Natural killer cell treated with Interleukin-12 subunit alpha and Interleukin-12 subunit beta and Interleukin-15 and Interleukin-18, amount 100 ng/mL, for 72 hours (primary cell): ENCODE measurements around the gene TAS2R39. TPM values are rescaled to one million over a fixed set of nuclear protein-coding genes. Genes with fewer than 3 reads are reported as not detected.
"Not testable (repeated sequence)": the region's sequence is repeated elsewhere in the genome, so short reads cannot be mapped to it uniquely, and the experiment has no call there.

Source experiments
- ATAC-seq, 2 donors: fragments of 150-1000 bp; cut with Tn5 transposase in 1 of 2; sonication (Bioruptor Pico), chemical (Tn5 transposase) in 1 of 2; 2 replicates each; pipeline ENCODE4 v1.10.0; 2021
- DNase-seq: peaks from one replicate; pipeline ENCODE4 v3.0.0; 2022; ENCODE audit warnings: low spot score
- H3K27ac Mint-ChIP-seq, 2 donors: 1 replicate in 1 of 2; 2 replicates in 1 of 2; pipeline ENCODE4 v1.8.0; 2022; ENCODE audit warnings: mixed read lengths in 2 of 2, mild to moderate bottlenecking in 1 of 2, moderate library complexity in 1 of 2
- H3K27me3 Mint-ChIP-seq, 2 donors: 1 replicate in 1 of 2; 2 replicates in 1 of 2; pipeline ENCODE4 v1.8.0; 2022; ENCODE audit warnings: mixed read lengths in 2 of 2
- H3K36me3 Mint-ChIP-seq: one replicate; pipeline ENCODE4 v1.8.0; 2022; ENCODE audit warnings: mixed read lengths
- H3K4me1 Mint-ChIP-seq, 2 donors: 1 replicate in 1 of 2; 2 replicates in 1 of 2; pipeline ENCODE4 v1.8.0; 2022; ENCODE audit warnings: low read depth in 2 of 2, mixed read lengths in 2 of 2, mild to moderate bottlenecking in 1 of 2
- H3K4me3 Mint-ChIP-seq: one replicate; pipeline ENCODE4 v1.8.0; 2022; ENCODE audit warnings: mixed read lengths
- H3K9me3 Mint-ChIP-seq: 2 replicates; pipeline ENCODE4 v1.8.0; 2022; ENCODE audit warnings: mixed read lengths
- total RNA-seq, 2 donors: library from RNA; stranded (reverse); gene quantifications; one replicate each; pipeline ENCODE4 v1.2.3, GENCODE V29; 2022

Gene TAS2R39
- total RNA-seq = not detected

GRCh38 chr7:143183024-143183423 lies at the start of gene TAS2R39:
TSS of gene TAS2R39 (plus strand) at chr7:143183419. CDS start at chr7:143183419, 0 bp downstream.
- no peak within 1 kb of the TSS for H3K4me3 Mint-ChIP-seq
- H3K27ac Mint-ChIP-seq = no peak within 1 kb of the TSS
- ATAC-seq (no peak), DNase-seq (no peak)
- peaks cover 19 to 38% of the 10 kb centered on the region in 2 donors for H3K27me3 Mint-ChIP-seq
- peaks cover 4% of the 10 kb centered on the region for H3K36me3 Mint-ChIP-seq
- peaks cover 1% of the 10 kb centered on the region for H3K9me3 Mint-ChIP-seq
- H3K4me1 Mint-ChIP-seq = no peaks in the 10 kb centered on the region

GRCh38 chr7:143147070-143147469 lies 36.1 kb upstream of the TAS2R39 start:
- Mint-ChIP-seq H3K27ac (no peak overlapping the region), H3K27me3 (peaks cover 18 to 25% of the 10 kb centered on the region in 2 donors), H3K4me3 (no peak overlapping the region), H3K4me1 (no peaks in the 10 kb centered on the region), H3K36me3 (peaks cover 6% of the 10 kb centered on the region), H3K9me3 (peaks cover 11% of the 10 kb centered on the region)
- ATAC-seq = no peak
- DNase-seq = no peak

- Mint-ChIP-seq H3K36me3 (peaks cover 6% of the 10 kb centered on the region), H3K9me3 (peaks cover 11% of the 10 kb centered on the region), H3K4me1 (no peaks in the 10 kb centered on the region), H3K4me3 (no peak overlapping the region), H3K27me3 (peaks cover 18 to 25% of the 10 kb centered on the region in 2 donors), H3K27ac (no peak overlapping the region)
- no peak for DNase-seq
- no peak for ATAC-seq
Measured at GRCh38 chr7:143148050-143148449, 35.2 kb upstream of the TAS2R39 start.

GRCh38 chr7:143148651-143149050 lies 34.6 kb upstream of the TAS2R39 start:
- Mint-ChIP-seq H3K9me3 (peaks cover 11% of the 10 kb centered on the region), H3K4me1 (no peaks in the 10 kb centered on the region), H3K27ac (no peak overlapping the region), H3K4me3 (no peak overlapping the region), H3K27me3 (peaks cover 16 to 21% of the 10 kb centered on the region in 2 donors), H3K36me3 (peaks cover 6% of the 10 kb centered on the region)
- no peak for DNase-seq
- ATAC-seq = no peak

DNA sequence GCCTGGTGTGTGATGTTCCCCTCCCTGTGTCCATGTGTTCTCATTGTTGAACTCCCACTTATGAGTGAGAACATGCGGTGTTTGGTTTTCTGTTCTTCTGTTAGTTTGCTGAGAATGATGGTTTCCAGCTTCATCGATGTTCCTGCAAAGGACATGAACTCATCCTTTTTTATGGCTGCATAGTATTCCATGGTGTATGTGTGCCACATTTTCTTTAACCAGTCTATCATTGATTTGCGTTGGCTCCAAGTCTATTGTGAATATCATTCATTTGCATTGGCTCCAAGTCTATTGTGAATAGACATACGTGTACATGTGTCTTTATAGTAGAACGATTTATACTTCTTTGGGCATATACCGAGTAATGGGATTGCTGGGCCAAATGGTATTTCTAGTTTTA lies 32.5 kb upstream of the TAS2R39 start:
- H3K27ac Mint-ChIP-seq, H3K4me1 Mint-ChIP-seq: not testable (repeated sequence)
- peaks cover 8 to 14% of the 10 kb centered on the region in 2 donors for H3K27me3 Mint-ChIP-seq

GRCh38 chr7:143158617-143159016 lies 24.6 kb upstream of the TAS2R39 start:
- not testable (repeated sequence) for H3K4me3 Mint-ChIP-seq, DNase-seq, H3K9me3 Mint-ChIP-seq, H3K27ac Mint-ChIP-seq, H3K4me1 Mint-ChIP-seq, H3K36me3 Mint-ChIP-seq, ATAC-seq, H3K27me3 Mint-ChIP-seq

More for the DNA sequence above, 32.5 kb upstream of the TAS2R39 start:
- not testable (repeated sequence) for DNase-seq, ATAC-seq, H3K36me3 Mint-ChIP-seq, H3K4me3 Mint-ChIP-seq
- H3K9me3 Mint-ChIP-seq = peaks cover 11% of the 10 kb centered on the region

DNA sequence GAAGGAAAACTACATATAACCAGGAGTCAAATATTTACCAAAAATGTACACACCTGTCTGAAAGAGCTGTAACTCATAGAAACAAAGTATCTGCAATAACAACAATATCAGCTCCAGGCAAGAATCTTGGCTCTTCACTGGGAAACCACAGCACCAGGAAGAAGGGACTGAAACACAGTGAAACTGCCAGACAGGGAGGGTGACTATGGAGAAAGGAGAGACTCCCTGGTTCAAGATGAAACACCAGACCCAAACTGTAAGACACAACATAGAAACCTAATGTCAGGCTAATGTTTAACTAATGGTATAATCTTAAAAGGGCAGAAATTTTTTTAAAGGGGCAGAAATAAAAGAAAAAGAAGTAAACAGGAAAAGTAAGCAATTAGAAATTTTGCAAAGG lies 11.5 kb upstream of the TAS2R39 start:
- DNase-seq = no peak
- H3K4me3 Mint-ChIP-seq = no peak overlapping the region
- H3K4me1 Mint-ChIP-seq = no peaks in the 10 kb centered on the region
- no peaks in the 10 kb centered on the region for H3K36me3 Mint-ChIP-seq
- H3K27me3 Mint-ChIP-seq = peaks cover 16 to 22% of the 10 kb centered on the region in 2 donors
- no peak overlapping the region for H3K27ac Mint-ChIP-seq
- no peak for ATAC-seq
- no peaks in the 10 kb centered on the region for H3K9me3 Mint-ChIP-seq

DNA sequence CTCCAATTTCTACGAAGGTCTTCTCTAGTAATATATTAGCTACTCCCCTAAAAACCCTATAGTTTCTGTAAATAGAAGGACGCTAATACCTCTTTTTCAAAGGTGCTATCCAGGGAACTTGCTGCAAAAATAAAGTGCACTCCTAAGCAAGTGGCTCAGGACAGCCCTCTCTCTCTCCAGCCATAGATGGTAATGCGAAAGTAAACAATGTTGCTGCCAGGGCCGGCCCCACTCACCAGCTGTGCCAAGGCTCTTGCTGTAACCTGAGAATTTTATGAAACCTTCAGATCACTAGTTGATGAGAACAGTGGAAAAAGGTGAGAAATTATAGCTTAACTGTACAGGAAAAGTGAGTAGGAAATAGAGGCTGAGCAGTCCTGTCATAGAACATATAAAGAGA lies 10.9 kb upstream of the TAS2R39 start:
- no peak overlapping the region for H3K27ac Mint-ChIP-seq
- no peaks in the 10 kb centered on the region for H3K4me1 Mint-ChIP-seq
- DNase-seq = no peak
- H3K4me3 Mint-ChIP-seq = no peak overlapping the region
- H3K9me3 Mint-ChIP-seq = no peaks in the 10 kb centered on the region
- H3K27me3 Mint-ChIP-seq = peaks cover 14 to 17% of the 10 kb centered on the region in 2 donors
- no peaks in the 10 kb centered on the region for H3K36me3 Mint-ChIP-seq
- ATAC-seq = no peak

DNA sequence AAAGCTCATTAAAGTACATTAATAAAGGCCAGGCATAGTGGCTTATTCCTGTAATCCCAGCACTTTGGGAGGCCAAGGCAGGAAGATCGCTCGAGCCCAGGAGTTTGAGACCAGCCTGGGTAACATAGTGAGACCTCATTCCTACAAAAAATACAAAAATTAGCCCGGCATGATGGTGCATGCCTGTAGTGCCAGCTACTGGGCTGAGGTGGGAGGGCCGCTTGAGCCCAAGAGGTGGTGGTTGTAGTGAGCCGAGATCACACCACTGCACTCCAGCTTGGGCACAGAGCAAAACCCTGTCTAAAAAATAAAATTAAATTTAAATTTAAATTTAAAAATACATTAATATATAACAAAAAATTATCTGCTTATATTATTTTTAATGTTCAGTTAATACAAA lies 7.1 kb upstream of the TAS2R39 start:
- Mint-ChIP-seq H3K4me3 (no peak overlapping the region), H3K4me1 (no peaks in the 10 kb centered on the region), H3K27me3 (peaks cover 2 to 12% of the 10 kb centered on the region in 2 donors), H3K9me3 (peaks cover 4% of the 10 kb centered on the region), H3K36me3 (peaks cover 9% of the 10 kb centered on the region), H3K27ac (no peak overlapping the region)
- DNase-seq (no peak), ATAC-seq (no peak)

DNA sequence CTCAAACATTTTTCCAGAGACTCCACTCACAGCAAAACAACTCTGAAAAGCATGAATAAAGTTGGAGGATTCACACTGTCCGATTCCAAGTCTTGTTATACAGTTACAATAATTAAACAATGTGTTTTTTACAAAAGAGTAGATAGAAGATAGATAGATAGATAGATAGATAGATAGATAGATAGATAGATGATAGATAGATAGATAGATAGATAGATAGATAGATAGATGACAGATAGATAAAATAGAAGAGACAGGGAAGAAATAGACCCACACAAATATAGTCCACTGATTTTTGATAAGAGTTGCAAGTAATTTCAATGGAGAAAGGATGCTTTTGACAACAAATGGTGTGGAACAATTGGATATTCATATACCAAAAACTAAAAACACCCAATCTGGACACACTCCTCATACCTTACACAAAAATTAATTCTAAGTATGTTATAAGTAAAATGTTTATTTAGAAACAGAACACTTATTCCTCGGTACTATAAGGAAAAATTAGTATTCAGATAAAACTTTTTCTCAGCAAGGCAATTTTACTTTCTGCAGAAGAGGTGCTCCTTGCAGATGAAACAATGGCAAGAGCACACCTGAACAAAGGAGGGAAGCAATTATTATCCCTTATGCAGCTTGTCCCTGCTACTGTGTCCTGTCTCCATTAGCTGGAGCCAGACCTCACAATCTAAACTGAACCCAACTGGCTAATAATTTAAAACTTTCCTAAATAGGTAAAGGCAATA lies 5.7 kb upstream of the TAS2R39 start:
- DNase-seq = no peak
- Mint-ChIP-seq H3K4me1 (no peaks in the 10 kb centered on the region), H3K36me3 (peaks cover 9% of the 10 kb centered on the region), H3K4me3 (no peak overlapping the region), H3K9me3 (peaks cover 4% of the 10 kb centered on the region), H3K27ac (no peak overlapping the region), H3K27me3 (peaks cover 8 to 12% of the 10 kb centered on the region in 2 donors)
- no peak for ATAC-seq

GRCh38 chr7:143180771-143181170 lies 2.4 kb upstream of the TAS2R39 start:
- H3K27ac Mint-ChIP-seq, ATAC-seq, H3K36me3 Mint-ChIP-seq, DNase-seq, H3K4me3 Mint-ChIP-seq, H3K4me1 Mint-ChIP-seq, H3K9me3 Mint-ChIP-seq: not testable (repeated sequence)
- H3K27me3 Mint-ChIP-seq = peaks cover 15 to 25% of the 10 kb centered on the region in 2 donors

DNA sequence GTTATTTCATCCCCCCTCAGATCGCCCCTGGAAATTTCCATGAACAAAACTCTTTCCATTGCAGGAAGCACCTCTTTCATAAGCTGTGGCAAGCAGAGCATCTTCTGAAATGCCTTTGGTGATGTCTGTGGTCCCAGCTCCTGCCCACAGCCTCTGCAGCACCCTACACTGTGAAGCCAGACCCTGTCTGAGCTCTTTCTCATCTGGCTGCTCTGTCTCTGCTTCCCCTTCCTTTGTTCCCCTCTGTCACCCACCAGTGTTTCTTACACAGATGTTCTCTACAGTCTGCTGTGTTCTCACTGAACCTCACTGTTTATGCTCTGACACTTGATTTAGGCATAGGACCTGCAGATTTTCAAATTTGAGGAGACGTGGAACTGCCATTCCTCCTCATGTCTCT lies 1.9 kb upstream of the TAS2R39 start:
- Mint-ChIP-seq H3K9me3 (peaks cover 4% of the 10 kb centered on the region), H3K36me3 (peaks cover 9% of the 10 kb centered on the region), H3K27ac (no peak overlapping the region), H3K27me3 (peaks cover 15 to 31% of the 10 kb centered on the region in 2 donors), H3K4me3 (no peak overlapping the region), H3K4me1 (no peaks in the 10 kb centered on the region)
- DNase-seq = no peak
- ATAC-seq = no peak

DNA sequence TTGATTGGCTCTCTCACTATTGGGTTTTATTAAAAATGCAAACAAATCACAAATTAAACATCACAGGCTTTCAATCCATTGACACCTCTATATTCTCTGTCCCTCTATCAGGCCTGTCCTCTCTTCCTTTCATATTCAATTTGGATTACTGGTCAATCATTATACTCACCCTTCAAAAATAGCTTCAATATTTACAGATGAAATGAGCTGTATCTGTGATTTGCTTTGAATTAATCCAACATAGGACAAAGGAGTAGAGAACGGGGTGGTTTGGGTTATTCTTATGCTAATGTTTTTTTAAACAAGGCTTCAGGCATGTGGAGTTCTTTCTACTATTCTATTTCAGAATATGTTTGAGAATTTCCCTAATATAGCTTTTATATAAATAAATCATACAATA lies 2.3 kb downstream of the TAS2R39 start:
- no peaks in the 10 kb centered on the region for H3K9me3 Mint-ChIP-seq
- no peak overlapping the region for H3K27ac Mint-ChIP-seq
- H3K4me3 Mint-ChIP-seq = no peak overlapping the region
- no peaks in the 10 kb centered on the region for H3K36me3 Mint-ChIP-seq
- H3K4me1 Mint-ChIP-seq = no peaks in the 10 kb centered on the region
- peaks cover 19 to 31% of the 10 kb centered on the region in 2 donors for H3K27me3 Mint-ChIP-seq
- ATAC-seq = no peak
- no peak for DNase-seq

DNA sequence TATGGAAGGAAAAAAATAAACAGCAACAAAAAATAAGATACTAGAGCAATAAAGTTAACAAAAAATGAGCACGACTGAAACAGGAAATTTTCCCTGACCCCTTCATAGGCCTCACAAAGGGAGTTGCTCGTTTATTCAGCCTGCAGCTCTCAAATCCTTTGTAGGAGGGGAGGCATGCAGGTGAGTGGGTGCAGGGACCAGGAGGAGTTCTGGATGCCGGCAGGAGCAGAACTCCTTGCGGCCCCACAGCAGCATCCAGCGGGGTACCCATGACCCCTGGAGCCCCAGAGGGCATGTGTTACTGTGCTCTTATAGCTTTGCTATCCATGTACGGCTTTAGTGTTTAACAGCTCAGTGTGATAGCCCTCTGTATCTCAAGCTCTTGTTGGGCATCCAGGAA lies 5.8 kb downstream of the TAS2R39 start:
- H3K9me3 Mint-ChIP-seq = no peaks in the 10 kb centered on the region
- peaks cover 11 to 27% of the 10 kb centered on the region in 2 donors for H3K27me3 Mint-ChIP-seq
- no peak overlapping the region for H3K4me3 Mint-ChIP-seq
- DNase-seq = no peak
- ATAC-seq = no peak
- H3K27ac Mint-ChIP-seq = no peak overlapping the region
- H3K4me1 Mint-ChIP-seq = no peaks in the 10 kb centered on the region
- H3K36me3 Mint-ChIP-seq = no peaks in the 10 kb centered on the region

- H3K36me3 Mint-ChIP-seq = no peaks in the 10 kb centered on the region
- H3K27ac Mint-ChIP-seq = no peak overlapping the region
- no peaks in the 10 kb centered on the region for H3K9me3 Mint-ChIP-seq
- no peaks in the 10 kb centered on the region for H3K4me1 Mint-ChIP-seq
- H3K27me3 Mint-ChIP-seq = peaks cover 9 to 17% of the 10 kb centered on the region in 2 donors
- DNase-seq = no peak
- ATAC-seq = no peak
- H3K4me3 Mint-ChIP-seq = no peak overlapping the region
Measured at GRCh38 chr7:143193880-143194279, 10.7 kb downstream of the TAS2R39 start.
